Measurements from ENCODE around the gene IFITM5.

IFITM5 gene

DNA sequence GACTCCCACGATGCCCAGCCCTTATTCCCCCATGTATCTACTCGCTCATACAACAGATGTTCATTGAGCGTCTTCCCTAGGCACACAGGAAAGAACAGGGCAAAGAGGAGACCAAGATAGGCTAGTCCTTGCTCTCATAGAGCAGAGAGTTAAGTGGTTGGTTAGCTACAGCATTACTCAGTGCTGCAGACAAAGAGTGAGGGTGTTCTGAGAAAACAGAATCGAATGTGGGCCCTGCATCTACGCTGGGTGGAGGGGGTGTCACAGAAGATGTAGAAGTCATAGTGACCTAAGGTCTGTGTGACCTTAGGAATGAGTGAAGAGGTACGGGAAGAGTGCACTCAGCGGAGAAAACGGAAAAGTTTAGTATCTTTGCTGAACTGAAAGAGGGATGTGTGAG, 50.3 kb downstream of the IFITM5 start:
- no peak for DNase-seq (ENCODE audit: low read depth)
- no peak overlapping the region for H3K4me3 ChIP-seq (ENCODE audit: low read depth, low read length)
- TF ChIP-seq POLR2A (IDR thresholded peaks at IDR 0.05; ENCODE audit: extremely low read depth, insufficient read length) (no peak), MYC (IDR thresholded peaks at IDR 0.05; ENCODE audit: low read depth, low read length) (no peak)
- TF ChIP-seq, protein P1, sequence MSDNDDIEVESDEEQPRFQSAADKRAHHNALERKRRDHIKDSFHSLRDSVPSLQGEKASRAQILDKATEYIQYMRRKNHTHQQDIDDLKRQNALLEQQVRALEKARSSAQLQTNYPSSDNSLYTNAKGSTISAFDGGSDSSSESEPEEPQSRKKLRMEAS (IDR thresholded peaks at IDR 0.05; ENCODE audit: low read depth, low read length), result no peak
- TF ChIP-seq, protein P2, sequence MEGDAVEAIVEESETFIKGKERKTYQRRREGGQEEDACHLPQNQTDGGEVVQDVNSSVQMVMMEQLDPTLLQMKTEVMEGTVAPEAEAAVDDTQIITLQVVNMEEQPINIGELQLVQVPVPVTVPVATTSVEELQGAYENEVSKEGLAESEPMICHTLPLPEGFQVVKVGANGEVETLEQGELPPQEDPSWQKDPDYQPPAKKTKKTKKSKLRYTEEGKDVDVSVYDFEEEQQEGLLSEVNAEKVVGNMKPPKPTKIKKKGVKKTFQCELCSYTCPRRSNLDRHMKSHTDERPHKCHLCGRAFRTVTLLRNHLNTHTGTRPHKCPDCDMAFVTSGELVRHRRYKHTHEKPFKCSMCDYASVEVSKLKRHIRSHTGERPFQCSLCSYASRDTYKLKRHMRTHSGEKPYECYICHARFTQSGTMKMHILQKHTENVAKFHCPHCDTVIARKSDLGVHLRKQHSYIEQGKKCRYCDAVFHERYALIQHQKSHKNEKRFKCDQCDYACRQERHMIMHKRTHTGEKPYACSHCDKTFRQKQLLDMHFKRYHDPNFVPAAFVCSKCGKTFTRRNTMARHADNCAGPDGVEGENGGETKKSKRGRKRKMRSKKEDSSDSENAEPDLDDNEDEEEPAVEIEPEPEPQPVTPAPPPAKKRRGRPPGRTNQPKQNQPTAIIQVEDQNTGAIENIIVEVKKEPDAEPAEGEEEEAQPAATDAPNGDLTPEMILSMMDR (IDR thresholded peaks at IDR 0.05; ENCODE audit: low read depth, low read length), result no peak
